Right lobe of liver (tissue), 4 donors: ENCODE measurements around the gene L3MBTL2.

ENCODE experiments used
- CTCF ChIP-seq, 4 donors: fragments of 200-600 bp in 3 of 4; fragments of 450-650 bp in 1 of 4; IDR thresholded peaks; one replicate each; pipeline versions ENCODE4 v1.5.1 to v1.8.0; 2016 to 2022; ENCODE audit warnings: antibody characterized with exemption in 4 of 4, mild to moderate bottlenecking in 2 of 4
- POLR2A ChIP-seq: fragments of 450-650 bp; IDR thresholded peaks from one replicate; pipeline ENCODE4 v1.6.1; 2017; ENCODE audit warnings: antibody characterized with exemption, mild to moderate bottlenecking
- donor health status: DM: no; HTN: no; CAD: no.
- donor health status: DM: no; HTN: no; CAD: no.
- donor health status: DM: no; HTN: yes; CAD: no.

- TF ChIP-seq CTCF (IDR thresholded peaks at IDR 0.05): no peak
- TF ChIP-seq POLR2A: no peak
Observed at GRCh38 chr22:41230401-41230785, 25.3 kb downstream of the L3MBTL2 start.
